ENCODE measurements around the gene PTHLH.

The PTHLH gene

DNA sequence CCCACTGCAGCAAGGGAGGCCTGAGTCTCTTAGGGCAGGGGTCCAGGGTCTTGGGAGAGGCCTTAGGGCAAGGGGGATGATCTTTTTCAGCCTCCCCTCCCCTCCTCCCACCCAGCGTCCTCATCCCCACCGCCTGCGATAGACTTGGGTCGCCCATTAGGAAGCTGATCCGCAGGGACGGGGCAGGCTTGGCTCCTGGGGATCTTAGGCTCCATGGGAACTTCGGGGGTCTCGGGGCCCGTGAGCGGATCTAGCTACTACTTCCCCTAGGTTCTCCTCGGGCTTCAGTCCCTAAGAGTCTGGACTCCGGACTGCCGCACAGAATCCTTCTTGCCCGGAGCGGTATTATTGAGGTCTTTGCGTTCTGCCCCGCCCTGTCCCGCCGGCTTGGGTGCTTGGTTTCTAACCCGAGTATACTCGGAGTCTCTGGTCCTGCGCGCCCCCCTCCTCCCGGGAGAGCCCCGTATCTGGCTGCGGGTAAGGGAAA lies 2.2 kb upstream of the PTHLH start:
- TF ChIP-seq, protein P1, sequence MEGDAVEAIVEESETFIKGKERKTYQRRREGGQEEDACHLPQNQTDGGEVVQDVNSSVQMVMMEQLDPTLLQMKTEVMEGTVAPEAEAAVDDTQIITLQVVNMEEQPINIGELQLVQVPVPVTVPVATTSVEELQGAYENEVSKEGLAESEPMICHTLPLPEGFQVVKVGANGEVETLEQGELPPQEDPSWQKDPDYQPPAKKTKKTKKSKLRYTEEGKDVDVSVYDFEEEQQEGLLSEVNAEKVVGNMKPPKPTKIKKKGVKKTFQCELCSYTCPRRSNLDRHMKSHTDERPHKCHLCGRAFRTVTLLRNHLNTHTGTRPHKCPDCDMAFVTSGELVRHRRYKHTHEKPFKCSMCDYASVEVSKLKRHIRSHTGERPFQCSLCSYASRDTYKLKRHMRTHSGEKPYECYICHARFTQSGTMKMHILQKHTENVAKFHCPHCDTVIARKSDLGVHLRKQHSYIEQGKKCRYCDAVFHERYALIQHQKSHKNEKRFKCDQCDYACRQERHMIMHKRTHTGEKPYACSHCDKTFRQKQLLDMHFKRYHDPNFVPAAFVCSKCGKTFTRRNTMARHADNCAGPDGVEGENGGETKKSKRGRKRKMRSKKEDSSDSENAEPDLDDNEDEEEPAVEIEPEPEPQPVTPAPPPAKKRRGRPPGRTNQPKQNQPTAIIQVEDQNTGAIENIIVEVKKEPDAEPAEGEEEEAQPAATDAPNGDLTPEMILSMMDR (IDR thresholded peaks at IDR 0.05), result no peak

DNA sequence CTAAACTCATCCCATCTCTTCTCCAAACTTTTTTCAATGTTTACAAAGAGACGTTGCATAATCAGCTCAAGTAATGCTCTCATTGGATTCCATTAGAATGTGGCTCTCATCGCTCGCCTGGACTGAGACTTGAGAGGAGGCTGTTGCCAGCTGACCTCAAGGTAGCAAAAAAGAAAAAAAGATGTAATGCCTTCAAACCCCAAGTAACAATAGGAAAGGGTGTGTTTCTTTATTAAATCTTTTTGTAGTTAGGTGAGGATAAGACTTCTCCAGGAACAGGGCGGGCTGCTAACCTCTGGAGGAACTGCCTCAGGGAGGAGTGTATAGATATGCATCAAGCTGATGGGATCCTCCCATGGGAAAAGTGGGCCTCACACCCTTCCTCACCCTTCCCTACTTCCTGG lies 956 bp upstream of the PTHLH start:
- TF ChIP-seq, protein P1 (IDR thresholded peaks at IDR 0.05), result no peak

DNA sequence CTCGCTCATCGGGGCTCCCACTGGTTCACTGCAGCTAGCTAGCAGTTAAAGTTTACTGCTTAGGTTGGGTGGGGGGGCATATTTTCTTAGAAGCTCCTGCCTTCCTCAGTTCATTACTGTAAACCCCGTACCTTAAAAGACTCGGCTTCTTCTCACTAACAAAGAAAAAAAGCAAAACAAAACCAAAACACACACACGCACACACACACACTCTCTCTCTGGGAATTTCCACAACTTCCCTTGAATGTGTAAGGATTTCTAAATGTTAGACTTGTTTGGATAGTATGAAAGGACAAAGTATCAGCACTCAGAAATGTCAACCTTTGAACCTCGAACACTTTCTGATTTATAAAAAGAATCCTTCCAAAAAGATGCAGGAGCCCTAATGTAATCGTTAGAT lies 927 bp downstream of the PTHLH start:
- TF ChIP-seq, protein P1 (IDR thresholded peaks at IDR 0.05), result no peak

DNA sequence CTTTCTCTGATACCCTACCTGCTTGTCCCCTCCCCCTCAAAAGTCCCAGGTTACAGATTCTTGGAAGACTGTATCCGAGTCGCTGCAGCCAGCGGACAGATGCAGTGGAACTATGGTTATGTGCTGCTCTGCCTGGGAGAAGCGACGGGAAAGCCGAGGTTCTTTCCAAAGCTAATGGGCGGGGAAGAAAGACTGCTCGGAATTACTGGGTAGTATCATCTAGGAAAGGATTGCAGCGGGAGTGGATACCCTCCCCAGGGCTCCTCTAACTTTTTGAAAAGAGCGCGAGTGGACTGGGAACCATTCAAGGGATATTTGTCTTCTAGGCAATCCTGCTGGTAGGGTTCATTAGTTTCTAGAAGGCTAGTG lies 1.4 kb downstream of the PTHLH start:
- TF ChIP-seq, protein P1 (IDR thresholded peaks at IDR 0.05), result no peak

DNA sequence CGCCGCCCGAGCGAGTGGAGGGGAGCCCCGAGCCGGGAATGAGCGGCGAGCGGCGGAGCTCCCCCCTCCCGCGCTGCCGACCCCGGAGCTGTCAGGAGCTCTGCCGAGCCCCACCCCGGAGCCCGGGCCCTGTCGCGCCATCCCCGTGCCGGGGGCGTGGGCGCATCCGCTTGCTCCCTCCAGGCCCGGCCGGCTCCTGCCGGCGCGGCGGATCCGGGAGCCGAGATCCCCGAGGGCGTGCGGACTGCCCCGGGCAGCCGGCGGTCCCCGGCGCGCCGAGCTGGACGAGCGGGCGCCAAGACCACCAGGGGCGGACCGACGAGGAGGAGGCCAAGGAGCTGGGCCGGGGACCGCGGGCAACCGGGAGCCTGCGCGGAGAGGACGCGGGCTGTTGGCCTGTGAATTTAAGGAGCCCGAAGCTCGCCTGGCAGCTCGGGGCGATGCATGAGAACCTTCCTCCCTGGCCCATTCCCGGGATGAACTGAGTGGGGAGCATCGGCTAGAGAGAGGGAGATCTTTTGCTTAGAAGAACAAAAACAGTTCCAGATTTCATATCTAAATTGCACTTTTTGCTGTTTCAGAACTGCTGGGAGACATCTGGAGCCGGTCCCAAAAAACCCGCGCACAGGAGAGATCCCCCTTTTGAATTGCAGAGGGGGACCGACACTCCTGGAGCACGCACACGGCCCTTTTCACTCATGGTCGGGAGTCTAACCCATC lies 2.0 kb downstream of the PTHLH start:
- TF ChIP-seq, protein P1 (IDR thresholded peaks at IDR 0.05), result no peak

DNA sequence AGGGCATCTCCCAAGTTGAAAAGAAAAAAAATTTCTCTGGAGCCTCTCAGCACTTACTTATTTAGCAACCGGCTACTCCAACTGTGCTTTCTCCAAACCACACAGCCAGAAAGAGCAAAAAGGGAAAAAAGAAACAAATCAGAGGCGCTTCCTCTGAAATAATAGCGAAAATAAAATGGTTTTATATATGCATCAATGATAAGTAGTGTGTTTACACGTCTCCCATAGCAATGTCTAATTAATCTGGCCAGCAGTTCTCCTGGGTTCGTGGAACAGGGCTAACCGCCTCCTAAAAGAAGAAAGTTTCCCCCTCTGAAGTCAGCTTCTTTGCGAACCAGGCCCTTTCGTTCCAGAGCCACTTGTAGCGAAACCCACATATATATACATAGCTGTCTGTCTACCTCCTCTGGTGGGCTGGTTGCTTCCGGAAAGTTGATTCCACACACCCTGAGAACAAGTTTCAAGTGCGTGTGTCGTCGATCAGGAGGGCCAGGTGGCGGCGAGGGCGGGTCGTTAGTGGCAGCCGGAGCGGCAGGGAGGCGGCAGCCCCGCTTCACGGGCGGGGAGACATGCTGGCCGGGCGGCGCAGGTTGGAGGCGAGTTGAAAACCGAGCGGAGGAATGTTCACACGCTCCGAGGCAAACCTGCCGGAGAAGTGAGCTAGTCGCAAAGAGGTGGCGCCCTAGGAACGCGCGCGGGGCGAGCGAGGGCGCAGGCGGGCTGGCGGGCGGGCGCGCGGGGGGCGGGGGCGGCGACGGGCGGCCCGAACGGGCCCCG lies 2.7 kb downstream of the PTHLH start:
- TF ChIP-seq, protein P1 (IDR thresholded peaks at IDR 0.05), result peak; percentile 53

DNA sequence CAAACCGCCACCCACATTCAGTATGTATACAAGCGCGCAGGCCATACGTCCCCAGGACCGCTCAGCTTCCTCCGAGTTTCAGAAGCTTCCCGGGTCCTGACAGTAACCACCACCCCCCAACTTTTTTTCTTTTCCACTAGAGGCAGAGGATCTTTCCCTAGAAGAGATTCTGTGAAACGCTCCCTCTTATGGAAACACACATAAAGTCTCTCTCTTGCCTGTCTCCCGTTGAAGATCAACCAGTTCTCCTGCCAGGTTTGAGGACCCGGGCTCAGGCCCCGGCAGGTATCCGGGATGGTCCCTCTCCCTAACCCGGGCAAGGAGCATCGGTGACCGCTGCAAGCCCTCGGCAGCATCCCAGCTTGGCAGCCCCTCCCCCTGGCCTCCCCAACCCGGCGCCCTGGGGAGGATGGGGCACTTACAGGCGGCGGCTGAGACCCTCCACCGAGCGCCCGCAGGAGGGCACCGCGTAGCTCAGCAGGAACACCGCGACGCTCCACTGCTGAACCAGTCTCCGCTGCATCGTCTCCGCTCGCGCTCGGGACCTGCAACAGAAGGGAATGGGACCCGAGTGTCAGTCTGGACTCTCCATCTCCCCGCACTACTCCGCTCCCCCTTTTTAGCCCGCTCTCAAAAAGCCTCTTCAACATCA lies 3.4 kb downstream of the PTHLH start:
- TF ChIP-seq, protein P1 (IDR thresholded peaks at IDR 0.05), result no peak
